BJ (cell line): Measurements from ENCODE around the gene MCC. TPM values are rescaled to one million over a fixed set of nuclear protein-coding genes. Genes with fewer than 3 reads are reported as not detected.

ENCODE experiments used
- CTCF ChIA-PET: fragments of 350-600 bp; formaldehyde crosslinking; extraction: SDS; loops from one replicate; lab custom pipeline; 2021; ENCODE audit warnings: antibody characterized with exemption, inconsistent platforms; lab: Yijun Ruan, JAX
- POLR2A ChIA-PET: fragments of 300-600 bp; sonication (Branson Sonifier 250); formaldehyde crosslinking; extraction: SDS; loops from one replicate; lab custom pipeline; 2021; ENCODE audit warnings: antibody characterized with exemption; lab: Charles Lee
- DNase-seq: peaks from one replicate; pipeline ENCODE4 v3.0.0-alpha.2; 2011; ENCODE audit warnings: low read depth
- H3K27me3 ChIP-seq: 2 replicates; pipeline ENCODE4 v1.6.0; 2011; ENCODE audit warnings: low read length; ENCODE audit not compliant: control insufficient read depth, insufficient read depth
- H3K36me3 ChIP-seq: 2 replicates; pipeline ENCODE4 v1.5.1; 2011; ENCODE audit warnings: low read length; ENCODE audit not compliant: control insufficient read depth, insufficient read depth
- H3K4me3 ChIP-seq: 2 replicates; pipeline ENCODE4 v1.5.1; 2011; ENCODE audit warnings: low read depth, mild to moderate bottlenecking, control low read depth, low read length
- CTCF ChIP-seq: IDR thresholded peaks from 2 replicates; pipeline ENCODE4 v1.5.1; 2011; ENCODE audit warnings: low read depth, mild to moderate bottlenecking, control low read depth, inconsistent platforms, low read length, moderate library complexity; ENCODE audit not compliant: insufficient read depth
- polyA plus RNA-seq: library from polyadenylated mRNA; depleted of rRNA; stranded (reverse); fragments of >200 nt; gene quantifications from 2 replicates; pipeline ENCODE4 v1.2.3, GENCODE V29; 2011

Gene MCC
- polyA plus RNA-seq, 1 experiment = 2.3 TPM

- ChIA-PET POLR2A (no interaction called here), CTCF (interaction anchor here (1.0 kb wide), 1 partner anchor 17 kb away, joined by 3 read pairs; no protein-coding TSS in a partner anchor)
- no peak for TF ChIP-seq CTCF
- Histone ChIP-seq H3K27me3 (no peaks in the 10 kb centered on the region), H3K4me3 (no peak overlapping the region), H3K36me3 (no peaks in the 10 kb centered on the region)
- no peak for DNase-seq
These were observed 256.0 kb downstream of the MCC start for GRCh38 chr5:113232221-113232620.

GRCh38 chr5:113231653-113232000 lies 256.6 kb downstream of the MCC start:
- ChIA-PET POLR2A (no interaction called here), CTCF (interaction anchor here (1.0 kb wide), 1 partner anchor 17 kb away, joined by 3 read pairs; no protein-coding TSS in a partner anchor)
- Histone ChIP-seq H3K36me3 (no peaks in the 10 kb centered on the region), H3K4me3 (no peak overlapping the region), H3K27me3 (no peaks in the 10 kb centered on the region)
- TF ChIP-seq CTCF = no peak
- no peak for DNase-seq

GRCh38 chr5:113230711-113231652 lies 257.3 kb downstream of the MCC start:
- no peaks in the 10 kb centered on the region for H3K36me3 ChIP-seq
- H3K4me3 ChIP-seq = no peak overlapping the region
- POLR2A ChIA-PET = no interaction called here
- CTCF ChIA-PET = interaction anchor here (0.6 to 1.0 kb wide), 5 partner anchors 16 to 235 kb away, joined by 3 read pairs; no protein-coding TSS in a partner anchor
- no peaks in the 10 kb centered on the region for H3K27me3 ChIP-seq
- DNase-seq = no peak
- no peak for TF ChIP-seq CTCF

GRCh38 chr5:113227798-113228197 lies 260.5 kb downstream of the MCC start:
- ChIA-PET POLR2A (no interaction called here), CTCF (interaction anchor here (0.7 to 1.1 kb wide), 2 partner anchors 11 to 440 kb away, joined by 3 read pairs; no protein-coding TSS in a partner anchor)
- DNase-seq = no peak
- no peaks in the 10 kb centered on the region for H3K27me3 ChIP-seq
- H3K4me3 ChIP-seq = no peak overlapping the region
- TF ChIP-seq CTCF = no peak
- H3K36me3 ChIP-seq = no peaks in the 10 kb centered on the region

GRCh38 chr5:113226116-113226736 lies 262.0 kb downstream of the MCC start:
- DNase-seq = no peak
- POLR2A ChIA-PET = no interaction called here
- no peak for TF ChIP-seq CTCF
- H3K4me3 ChIP-seq = no peak overlapping the region
- no peaks in the 10 kb centered on the region for H3K27me3 ChIP-seq
- CTCF ChIA-PET = no interaction called here
- H3K36me3 ChIP-seq = no peaks in the 10 kb centered on the region
